Fibroblast of the aortic adventitia (primary cell): ENCODE measurements around the gene ZBTB18. TPM values are rescaled to one million over a fixed set of nuclear protein-coding genes. Genes with fewer than 3 reads are reported as not detected.
"Not testable (repeated sequence)": the region's sequence is repeated elsewhere in the genome, so short reads cannot be mapped to it uniquely, and the experiment has no call there.

Experiments used
- DNase-seq: peaks from one replicate; pipeline ENCODE4 v3.0.0-alpha.2; 2010; ENCODE audit warnings: low read depth
- H3K4me3 ChIP-seq: 2 replicates; pipeline ENCODE4 v1.5.1; 2011; ENCODE audit warnings: low read depth, mild to moderate bottlenecking, control low read depth, low read length, moderate library complexity
- total RNA-seq: library from RNA; depleted of rRNA; stranded (reverse); fragments of >200 nt; gene quantifications from 2 replicates; pipeline ENCODE4 v1.2.3, GENCODE V29; 2012; ENCODE audit warnings: low replicate concordance
- TF ChIP-seq, protein P1 (sequence below): IDR thresholded peaks from 2 replicates; pipeline ENCODE4 v1.5.1; 2011; ENCODE audit warnings: mild to moderate bottlenecking, low read length, control low read depth, inconsistent platforms; ENCODE audit not compliant: insufficient read depth

The ZBTB18 gene
- total RNA-seq, 1 donor = 2.9 TPM

DNA sequence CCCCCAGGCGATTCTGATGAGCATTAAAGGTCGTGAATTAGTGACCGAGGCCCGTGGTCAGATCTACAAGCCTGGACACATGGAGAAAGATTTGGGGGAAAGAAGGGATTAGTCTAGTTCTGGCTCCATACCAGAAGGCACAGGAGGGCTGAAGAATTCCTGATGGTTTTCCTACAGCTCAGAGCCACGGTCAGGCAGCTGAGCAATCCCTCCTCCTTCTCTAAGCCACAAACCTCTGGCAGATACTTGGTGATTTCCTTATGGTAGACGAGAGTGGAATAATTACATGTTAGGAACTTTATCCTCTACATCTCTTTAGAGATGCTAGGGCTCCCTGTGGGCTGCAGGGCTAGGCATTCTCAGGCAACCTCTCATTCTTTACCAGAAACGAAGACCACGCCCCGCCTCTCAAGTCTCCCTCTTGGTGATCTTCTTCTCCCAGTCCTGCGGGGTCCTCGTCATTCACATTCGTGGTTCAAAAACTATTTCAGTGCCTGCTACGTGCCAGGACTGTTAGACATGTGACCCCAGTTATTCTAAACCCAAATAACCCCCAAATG, 20.5 kb upstream of the ZBTB18 start:
- TF ChIP-seq, protein P1, sequence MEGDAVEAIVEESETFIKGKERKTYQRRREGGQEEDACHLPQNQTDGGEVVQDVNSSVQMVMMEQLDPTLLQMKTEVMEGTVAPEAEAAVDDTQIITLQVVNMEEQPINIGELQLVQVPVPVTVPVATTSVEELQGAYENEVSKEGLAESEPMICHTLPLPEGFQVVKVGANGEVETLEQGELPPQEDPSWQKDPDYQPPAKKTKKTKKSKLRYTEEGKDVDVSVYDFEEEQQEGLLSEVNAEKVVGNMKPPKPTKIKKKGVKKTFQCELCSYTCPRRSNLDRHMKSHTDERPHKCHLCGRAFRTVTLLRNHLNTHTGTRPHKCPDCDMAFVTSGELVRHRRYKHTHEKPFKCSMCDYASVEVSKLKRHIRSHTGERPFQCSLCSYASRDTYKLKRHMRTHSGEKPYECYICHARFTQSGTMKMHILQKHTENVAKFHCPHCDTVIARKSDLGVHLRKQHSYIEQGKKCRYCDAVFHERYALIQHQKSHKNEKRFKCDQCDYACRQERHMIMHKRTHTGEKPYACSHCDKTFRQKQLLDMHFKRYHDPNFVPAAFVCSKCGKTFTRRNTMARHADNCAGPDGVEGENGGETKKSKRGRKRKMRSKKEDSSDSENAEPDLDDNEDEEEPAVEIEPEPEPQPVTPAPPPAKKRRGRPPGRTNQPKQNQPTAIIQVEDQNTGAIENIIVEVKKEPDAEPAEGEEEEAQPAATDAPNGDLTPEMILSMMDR = no peak
- no peak overlapping the region for H3K4me3 ChIP-seq
- DNase-seq = no peak

DNA sequence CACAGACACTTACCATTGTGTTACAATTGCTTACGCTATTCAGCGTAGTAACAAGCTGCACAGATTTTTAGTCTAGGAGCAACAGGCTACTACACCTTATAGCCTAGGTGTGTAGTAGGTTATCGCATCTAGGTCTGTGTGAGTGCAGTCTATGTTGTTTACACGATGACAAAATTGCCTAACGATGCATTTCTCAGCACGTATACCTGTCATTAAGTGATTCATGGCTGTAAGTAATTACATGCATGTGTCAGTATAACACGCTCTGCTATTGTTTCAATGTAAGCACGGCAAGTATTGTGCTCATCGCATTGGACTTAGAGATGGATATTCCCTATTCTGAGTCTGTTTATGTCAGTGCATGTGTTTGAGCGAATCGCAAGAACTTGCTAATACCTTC, 15.7 kb upstream of the ZBTB18 start:
- H3K4me3 ChIP-seq = no peak overlapping the region
- TF ChIP-seq, protein P1 = no peak
- DNase-seq = no peak

DNA sequence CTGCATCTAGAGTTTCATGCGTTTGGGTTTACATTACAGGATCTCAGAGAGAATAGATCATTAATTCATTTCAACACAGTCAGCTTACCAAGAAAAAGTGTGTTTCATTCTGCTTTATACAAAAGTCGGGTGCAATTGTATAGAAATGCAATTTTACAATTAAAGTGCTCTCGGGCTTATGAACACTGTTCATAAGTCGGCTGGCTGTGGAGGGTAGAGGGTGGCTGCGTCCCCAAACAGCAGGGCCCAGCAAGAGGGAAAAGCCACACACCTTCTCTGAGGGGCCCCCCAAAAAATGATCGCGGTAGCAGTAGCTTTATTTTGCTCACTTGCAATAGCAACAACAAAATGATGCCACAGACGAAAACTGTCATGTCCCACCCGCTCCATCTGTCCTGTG, 13.8 kb upstream of the ZBTB18 start:
- TF ChIP-seq, protein P1 = no peak

DNA sequence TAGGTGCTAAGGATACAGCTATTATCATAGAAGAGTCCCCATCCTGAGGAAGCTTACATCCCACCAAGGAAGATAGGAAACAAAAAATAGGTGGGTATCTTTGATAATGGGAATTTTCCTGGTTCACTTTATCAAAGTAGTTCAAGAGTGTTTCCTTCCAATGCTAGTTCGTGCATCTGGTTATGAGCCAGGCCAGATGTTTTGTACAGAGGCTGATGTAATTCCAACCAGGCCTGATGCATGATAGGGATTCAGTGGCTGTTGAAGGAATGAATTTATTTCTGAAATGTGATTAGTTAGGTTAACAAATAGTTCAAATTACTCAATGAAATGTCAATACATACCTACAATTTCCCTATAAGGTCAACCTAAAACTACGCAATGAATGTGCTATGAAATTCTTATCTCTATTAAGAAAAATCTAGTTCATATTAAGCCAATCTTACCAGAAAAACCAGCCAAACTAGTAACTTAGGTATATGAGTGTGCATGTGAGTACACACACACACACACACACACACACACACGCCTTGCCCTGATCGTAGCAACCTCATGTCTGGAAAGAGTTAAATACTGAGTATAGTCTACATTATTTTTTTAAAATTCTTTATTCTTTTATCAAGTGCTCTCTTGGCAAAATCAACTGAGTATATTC, 9.5 kb upstream of the ZBTB18 start:
- no peak overlapping the region for H3K4me3 ChIP-seq
- peak; percentile 32 for DNase-seq
- TF ChIP-seq, protein P1 = no peak

More for the DNA sequence above, 13.8 kb upstream of the ZBTB18 start:
- no peak for DNase-seq
- no peak overlapping the region for H3K4me3 ChIP-seq

DNA sequence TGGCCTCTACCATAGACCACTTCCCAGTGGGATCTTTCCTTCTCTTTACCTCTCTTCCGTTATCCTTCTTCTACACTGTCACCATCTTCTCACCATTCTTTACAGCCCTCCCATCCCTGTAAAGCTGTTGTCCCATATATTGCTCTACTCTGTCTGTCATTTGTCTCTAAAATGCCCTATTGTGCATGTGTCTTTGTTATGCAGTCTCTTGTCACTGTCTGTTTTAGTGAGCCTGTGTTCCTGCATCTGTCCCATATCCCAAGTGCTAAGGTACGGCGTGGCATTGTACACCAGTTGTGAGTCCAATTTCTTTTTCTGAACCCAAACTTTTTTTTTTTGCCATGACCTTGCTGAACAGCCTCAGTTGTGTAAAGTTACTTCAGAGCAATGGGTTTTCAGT, 8.8 kb upstream of the ZBTB18 start:
- no peak for DNase-seq
- TF ChIP-seq, protein P1 = no peak

DNA sequence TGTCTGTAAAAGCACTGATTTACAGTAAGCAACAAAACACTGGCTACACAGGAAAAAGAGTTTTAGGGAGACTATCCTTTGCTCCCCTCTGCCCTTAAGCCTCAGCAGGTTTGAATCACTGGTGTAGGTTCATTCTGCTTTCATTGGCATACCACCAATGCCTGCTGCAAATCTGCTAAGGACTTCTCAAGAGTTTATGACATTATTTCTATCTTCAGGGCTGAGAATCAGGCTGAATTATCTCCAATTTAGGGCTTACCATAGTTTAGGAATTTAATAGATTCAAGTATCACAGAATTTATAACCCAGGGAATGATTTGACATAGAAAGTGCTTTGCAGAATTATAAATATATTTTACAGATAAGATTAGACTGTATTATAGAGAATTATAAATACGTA, 6.7 kb upstream of the ZBTB18 start:
- DNase-seq = no peak
- H3K4me3 ChIP-seq = no peak overlapping the region
- TF ChIP-seq, protein P1 = no peak

More for the DNA sequence above, 8.8 kb upstream of the ZBTB18 start:
- H3K4me3 ChIP-seq = no peak overlapping the region

DNA sequence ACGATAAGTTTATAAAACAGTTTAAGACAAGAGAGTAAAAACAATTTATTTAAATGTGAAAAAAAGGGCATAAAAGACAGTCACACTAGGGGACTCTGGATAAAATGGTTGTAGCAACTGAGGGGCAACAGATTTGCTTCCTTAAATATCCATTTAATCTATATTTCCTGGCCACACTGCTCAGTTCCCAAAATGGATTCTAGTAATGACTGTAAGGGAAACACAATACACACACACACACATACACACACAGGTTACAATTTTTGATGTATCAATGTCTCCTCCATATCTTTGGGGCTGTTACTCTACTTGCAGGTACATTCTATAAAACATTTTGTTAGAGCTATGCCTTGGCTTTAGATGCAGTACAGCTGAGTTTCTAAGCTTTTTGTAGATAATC, 4.8 kb upstream of the ZBTB18 start:
- not testable (repeated sequence) for DNase-seq, H3K4me3 ChIP-seq
